Measurements from ENCODE around the gene PARD6B. TPM values are rescaled to one million over a fixed set of nuclear protein-coding genes. Genes with fewer than 3 reads are reported as not detected.
A peak's percentile ranks its signal among the peaks of the same experiment; 100 is the strongest.

The PARD6B gene
- total and polyA plus RNA-seq, 4 donors: 0.92 to 2.6 (median 1.6) TPM

DNA sequence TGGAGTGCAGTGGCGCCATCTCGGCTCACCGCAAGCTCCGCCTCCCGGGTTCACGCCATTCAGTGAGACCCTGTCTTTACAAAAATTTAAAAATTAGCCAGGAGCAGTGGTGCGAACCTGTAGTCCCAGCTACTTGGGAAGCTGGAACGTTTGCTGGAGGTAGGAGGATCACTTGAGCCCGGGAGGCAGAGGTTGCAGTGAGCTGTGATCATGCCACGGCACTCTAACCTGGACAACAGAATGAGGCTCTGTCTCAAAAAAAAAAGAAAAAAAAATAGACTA, 5.7 kb upstream of the PARD6B start:
- DNase-seq: no peak
- 93 to 95% methylated on average over 10 of the region's 10 CpGs for WGBS, 2 donors
- ATAC-seq (ENCODE audit: low FRiP score): no peak
- H3K4me1 ChIP-seq (ENCODE audit: control insufficient read depth in 1 of 2, insufficient read depth in 2 of 2, low read length in 2 of 2): no peaks in the 10 kb centered on the region
- H3K36me3 ChIP-seq (ENCODE audit: control insufficient read depth in 1 of 2, insufficient read depth in 2 of 2, low read length in 1 of 2): no peaks in the 10 kb centered on the region
- H3K27me3 ChIP-seq (ENCODE audit: control insufficient read depth in 1 of 2, insufficient read depth in 2 of 2, low read length in 1 of 2): no peaks in the 10 kb centered on the region
- H3K9me3 ChIP-seq (ENCODE audit: control insufficient read depth, low read length): no peaks in the 10 kb centered on the region
- intact Hi-C loops (cut with DNase I): no loop called here
- H3K4me3 ChIP-seq (ENCODE audit: low read length in 2 of 2): no peak overlapping the region
- H3K27ac ChIP-seq (ENCODE audit: low read depth in 1 of 2, low read length in 2 of 2): peak overlapping the region in 1 of 2 donors; percentile 27

- H3K4me3 ChIP-seq (ENCODE audit: low read length in 2 of 2): no peak overlapping the region
- ATAC-seq (ENCODE audit: low FRiP score) (no peak), DNase-seq (no peak)
- no peaks in the 10 kb centered on the region for H3K9me3 ChIP-seq (ENCODE audit: control insufficient read depth, low read length)
- no peaks in the 10 kb centered on the region for H3K27me3 ChIP-seq (ENCODE audit: control insufficient read depth in 1 of 2, insufficient read depth in 2 of 2, low read length in 1 of 2)
- 75 to 77% methylated on average over 4 of the region's 4 CpGs for whole genome bisulfite sequencing, 2 donors
- H3K27ac ChIP-seq (ENCODE audit: low read depth in 1 of 2, low read length in 2 of 2): no peak overlapping the region
- no peaks in the 10 kb centered on the region for H3K36me3 ChIP-seq (ENCODE audit: control insufficient read depth in 1 of 2, insufficient read depth in 2 of 2, low read length in 1 of 2)
- no peaks in the 10 kb centered on the region for H3K4me1 ChIP-seq (ENCODE audit: control insufficient read depth in 1 of 2, insufficient read depth in 2 of 2, low read length in 2 of 2)
- intact Hi-C loops (cut with DNase I): no loop called here
Observed at GRCh38 chr20:50726955-50727791, 4.2 kb upstream of the PARD6B start.

DNA sequence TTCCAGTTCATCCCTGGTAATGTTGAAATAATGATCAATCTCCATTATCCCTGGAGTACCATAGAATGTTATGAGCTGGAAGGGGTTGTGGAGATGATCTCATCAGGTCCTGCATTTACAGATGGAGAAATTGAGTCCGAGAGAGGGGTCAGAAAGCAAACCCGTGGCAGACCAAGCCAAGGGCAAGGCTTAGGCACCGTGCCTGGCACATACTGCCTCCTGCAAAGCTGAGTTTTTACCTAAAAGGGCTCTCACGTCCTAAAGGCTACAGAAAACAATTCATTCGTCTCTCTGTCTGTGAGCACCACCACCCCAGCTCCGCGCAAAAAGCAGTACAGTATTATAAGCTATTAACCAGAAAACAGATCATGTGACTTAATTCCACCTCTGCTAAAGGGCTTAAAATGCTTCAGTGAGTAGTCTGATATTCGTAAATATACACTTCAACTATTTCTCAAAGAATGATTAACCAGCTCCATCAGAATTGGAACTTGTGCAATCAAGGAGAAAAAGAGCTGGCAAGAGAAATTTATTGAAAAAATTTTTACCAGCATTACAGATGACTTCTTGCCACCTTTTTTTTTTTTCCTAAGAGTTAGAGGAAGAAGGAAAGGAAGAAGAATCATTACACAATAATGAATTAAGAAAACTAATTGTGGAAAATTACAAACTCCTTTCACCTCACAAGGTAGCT, 3.4 kb upstream of the PARD6B start:
- Histone ChIP-seq H3K4me3 (ENCODE audit: low read length in 2 of 2) (no peak overlapping the region), H3K36me3 (ENCODE audit: control insufficient read depth in 1 of 2, insufficient read depth in 2 of 2, low read length in 1 of 2) (no peaks in the 10 kb centered on the region), H3K27me3 (ENCODE audit: control insufficient read depth in 1 of 2, insufficient read depth in 2 of 2, low read length in 1 of 2) (no peaks in the 10 kb centered on the region), H3K27ac (ENCODE audit: low read depth in 1 of 2, low read length in 2 of 2) (no peak overlapping the region), H3K4me1 (ENCODE audit: control insufficient read depth in 1 of 2, insufficient read depth in 2 of 2, low read length in 2 of 2) (no peaks in the 10 kb centered on the region), H3K9me3 (ENCODE audit: control insufficient read depth, low read length) (no peaks in the 10 kb centered on the region)
- DNase-seq: no peak
- WGBS, 2 donors: 62 to 68% methylated on average over 8 of the region's 8 CpGs
- ATAC-seq (ENCODE audit: low FRiP score): no peak
- intact Hi-C loops (cut with DNase I): no loop called here

DNA sequence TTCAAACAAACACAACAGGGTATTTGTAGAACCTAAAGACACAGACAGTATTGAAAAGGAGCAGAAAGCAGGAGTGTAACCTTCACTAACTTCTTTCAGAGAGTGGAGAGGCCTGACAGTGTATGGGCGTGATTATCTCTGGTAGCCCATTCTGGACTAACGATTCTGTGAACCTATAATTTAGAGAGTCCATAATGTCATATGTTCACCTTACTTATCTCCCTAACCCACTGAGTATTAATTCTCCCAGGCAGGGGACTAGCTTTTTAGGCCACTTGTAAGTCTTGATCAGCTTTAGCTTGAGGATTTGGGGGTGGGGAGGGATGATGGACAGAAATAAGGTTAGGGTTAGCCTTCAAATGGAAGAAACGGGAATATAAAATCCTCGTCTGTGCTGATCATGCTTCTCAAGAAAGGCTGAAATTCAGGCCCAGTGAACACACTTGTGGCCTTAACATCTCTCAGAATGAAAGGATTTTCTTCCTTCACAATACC, 2.8 kb upstream of the PARD6B start:
- no peak overlapping the region for H3K4me3 ChIP-seq (ENCODE audit: low read length in 2 of 2)
- WGBS, 2 donors: 93 to 95% methylated on average over 4 of the region's 4 CpGs
- no peaks in the 10 kb centered on the region for H3K9me3 ChIP-seq (ENCODE audit: control insufficient read depth, low read length)
- DNase-seq (no peak), ATAC-seq (ENCODE audit: low FRiP score) (no peak)
- H3K27me3 ChIP-seq (ENCODE audit: control insufficient read depth in 1 of 2, insufficient read depth in 2 of 2, low read length in 1 of 2): no peaks in the 10 kb centered on the region
- H3K36me3 ChIP-seq (ENCODE audit: control insufficient read depth in 1 of 2, insufficient read depth in 2 of 2, low read length in 1 of 2): no peaks in the 10 kb centered on the region
- no peak overlapping the region for H3K27ac ChIP-seq (ENCODE audit: low read depth in 1 of 2, low read length in 2 of 2)
- no peaks in the 10 kb centered on the region for H3K4me1 ChIP-seq (ENCODE audit: control insufficient read depth in 1 of 2, insufficient read depth in 2 of 2, low read length in 2 of 2)
- intact Hi-C loops (cut with DNase I): no loop called here

DNA sequence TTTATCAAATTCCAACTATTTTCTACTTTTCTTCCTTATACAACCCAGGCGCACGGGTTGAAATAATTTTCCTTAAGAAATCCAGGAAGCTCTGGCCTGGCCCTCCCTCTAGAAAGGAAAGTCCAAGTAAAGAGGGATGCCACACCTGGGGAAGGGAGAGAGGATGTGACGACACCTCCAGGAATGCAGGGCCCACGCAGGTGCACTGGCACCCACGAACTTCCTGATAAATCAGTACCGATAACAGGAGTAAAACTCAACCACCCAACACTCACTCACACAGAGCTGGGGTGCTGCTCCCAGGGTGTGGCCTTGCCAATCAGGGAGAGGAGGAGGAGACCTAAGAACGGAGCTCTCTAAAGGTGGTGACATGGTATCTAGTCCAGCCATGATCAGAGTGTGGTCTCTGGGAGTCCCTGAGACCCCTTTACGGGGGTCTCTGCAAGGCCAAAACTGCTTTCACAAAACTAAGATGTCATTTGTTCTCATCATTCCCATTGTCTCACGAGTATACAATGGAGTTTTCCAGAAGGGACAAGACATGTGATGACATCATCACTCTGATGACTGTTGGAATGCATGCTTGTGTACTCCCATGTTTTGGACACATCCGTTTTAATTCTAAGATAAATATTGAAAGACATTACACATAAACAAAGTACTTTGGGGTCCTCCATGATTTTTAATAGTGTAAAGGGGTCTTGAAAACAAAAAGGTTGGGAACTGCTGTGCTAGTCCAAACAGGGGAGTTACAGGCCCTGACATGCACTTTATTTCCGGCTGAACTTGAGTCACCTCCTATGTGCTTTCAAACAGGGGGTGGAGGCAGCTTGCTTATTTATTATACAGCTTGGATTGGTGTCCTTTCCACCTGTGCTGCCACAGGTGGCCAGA, 2.2 kb upstream of the PARD6B start:
- no peaks in the 10 kb centered on the region for H3K27me3 ChIP-seq (ENCODE audit: control insufficient read depth in 1 of 2, insufficient read depth in 2 of 2, low read length in 1 of 2)
- intact Hi-C loops (cut with DNase I): no loop called here
- no peak for ATAC-seq (ENCODE audit: low FRiP score)
- no peaks in the 10 kb centered on the region for H3K36me3 ChIP-seq (ENCODE audit: control insufficient read depth in 1 of 2, insufficient read depth in 2 of 2, low read length in 1 of 2)
- no peaks in the 10 kb centered on the region for H3K4me1 ChIP-seq (ENCODE audit: control insufficient read depth in 1 of 2, insufficient read depth in 2 of 2, low read length in 2 of 2)
- no peak for DNase-seq
- 90 to 92% methylated on average over 11 of the region's 11 CpGs for WGBS, 2 donors
- no peak overlapping the region for H3K27ac ChIP-seq (ENCODE audit: low read depth in 1 of 2, low read length in 2 of 2)
- H3K4me3 ChIP-seq (ENCODE audit: low read length in 2 of 2): no peak overlapping the region
- H3K9me3 ChIP-seq (ENCODE audit: control insufficient read depth, low read length): no peaks in the 10 kb centered on the region

GRCh38 chr20:50729901-50730764, 1.2 kb upstream of the PARD6B start:
- ATAC-seq (ENCODE audit: low FRiP score) (peak; percentile 24), DNase-seq (no peak)
- H3K27me3 ChIP-seq (ENCODE audit: control insufficient read depth in 1 of 2, insufficient read depth in 2 of 2, low read length in 1 of 2): no peaks in the 10 kb centered on the region
- no peaks in the 10 kb centered on the region for H3K36me3 ChIP-seq (ENCODE audit: control insufficient read depth in 1 of 2, insufficient read depth in 2 of 2, low read length in 1 of 2)
- H3K4me1 ChIP-seq (ENCODE audit: control insufficient read depth in 1 of 2, insufficient read depth in 2 of 2, low read length in 2 of 2): no peaks in the 10 kb centered on the region
- H3K4me3 ChIP-seq (ENCODE audit: low read length in 2 of 2): peak overlapping the region; percentile 64 to 73
- peak overlapping the region in 1 of 2 donors; percentile 58 for H3K27ac ChIP-seq (ENCODE audit: low read depth in 1 of 2, low read length in 2 of 2)
- 33 to 34% methylated on average over 21 of the region's 21 CpGs for WGBS, 2 donors
- intact Hi-C loops (cut with DNase I): loop anchor here in 1 of 2 donors (5.0 kb wide), 1 partner anchor 83 kb away; no protein-coding TSS in a partner anchor
- H3K9me3 ChIP-seq (ENCODE audit: control insufficient read depth, low read length): no peaks in the 10 kb centered on the region

GRCh38 chr20:50730765-50731054, 670 bp upstream of the PARD6B start:
- Histone ChIP-seq H3K9me3 (ENCODE audit: control insufficient read depth, low read length) (no peaks in the 10 kb centered on the region), H3K36me3 (ENCODE audit: control insufficient read depth in 1 of 2, insufficient read depth in 2 of 2, low read length in 1 of 2) (no peaks in the 10 kb centered on the region), H3K27ac (ENCODE audit: low read depth in 1 of 2, low read length in 2 of 2) (peak overlapping the region in 1 of 2 donors; percentile 58), H3K27me3 (ENCODE audit: control insufficient read depth in 1 of 2, insufficient read depth in 2 of 2, low read length in 1 of 2) (no peaks in the 10 kb centered on the region), H3K4me3 (ENCODE audit: low read length in 2 of 2) (peak overlapping the region; percentile 64 to 73), H3K4me1 (ENCODE audit: control insufficient read depth in 1 of 2, insufficient read depth in 2 of 2, low read length in 2 of 2) (no peaks in the 10 kb centered on the region)
- intact Hi-C loops (cut with DNase I): loop anchor here in 1 of 2 donors (5.0 kb wide), 1 partner anchor 83 kb away; no protein-coding TSS in a partner anchor
- 0 to 1% methylated on average over 26 to 35 of the region's 35 CpGs for WGBS, 2 donors
- ATAC-seq (ENCODE audit: low FRiP score) (peak; percentile 9), DNase-seq (no peak)

Measured in aorta (tissue), 5 donors.